Measurements from ENCODE around the gene APBA1.
"Not testable (repeated sequence)": the region's sequence is repeated elsewhere in the genome, so short reads cannot be mapped to it uniquely, and the experiment has no call there.

The APBA1 gene

DNA sequence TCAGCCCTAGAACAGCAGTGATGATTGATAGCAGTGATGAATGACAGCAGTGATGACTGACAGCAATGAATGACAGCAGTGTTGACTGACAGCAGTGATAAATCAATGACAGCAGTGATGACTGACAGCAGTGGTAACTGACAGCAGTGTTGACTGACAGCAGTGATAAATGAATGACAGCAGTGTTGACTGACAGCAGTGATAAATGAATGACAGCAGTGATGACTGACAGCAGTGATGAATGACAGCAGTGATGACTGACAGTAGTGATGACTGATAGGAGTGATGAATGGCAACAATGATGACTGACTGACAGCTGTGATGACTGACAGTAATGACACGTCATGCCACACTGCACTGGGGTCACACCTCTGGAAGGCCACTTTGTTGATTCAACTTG, 240.4 kb downstream of the APBA1 start:
- DNase-seq: no peak

DNA sequence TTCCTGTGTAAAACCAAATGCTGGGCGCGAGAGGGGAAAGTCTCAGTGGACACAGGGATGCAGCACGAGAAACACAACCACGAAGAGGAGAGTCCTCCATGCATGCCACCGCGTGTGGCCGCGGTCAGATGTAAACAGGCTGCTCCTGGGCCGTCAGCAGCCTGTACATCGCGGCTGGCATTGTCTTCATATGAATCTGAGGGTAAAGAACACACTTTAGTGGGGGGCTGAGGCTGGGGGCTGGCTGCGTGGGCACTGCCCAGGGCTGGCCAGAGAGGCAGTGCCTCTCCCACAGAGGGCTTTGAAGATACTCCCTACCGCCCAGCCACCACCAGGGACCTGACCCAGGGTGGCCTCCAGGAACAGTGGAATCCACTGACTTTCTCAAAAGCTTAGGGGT, 241.0 kb downstream of the APBA1 start:
- DNase-seq: no peak

DNA sequence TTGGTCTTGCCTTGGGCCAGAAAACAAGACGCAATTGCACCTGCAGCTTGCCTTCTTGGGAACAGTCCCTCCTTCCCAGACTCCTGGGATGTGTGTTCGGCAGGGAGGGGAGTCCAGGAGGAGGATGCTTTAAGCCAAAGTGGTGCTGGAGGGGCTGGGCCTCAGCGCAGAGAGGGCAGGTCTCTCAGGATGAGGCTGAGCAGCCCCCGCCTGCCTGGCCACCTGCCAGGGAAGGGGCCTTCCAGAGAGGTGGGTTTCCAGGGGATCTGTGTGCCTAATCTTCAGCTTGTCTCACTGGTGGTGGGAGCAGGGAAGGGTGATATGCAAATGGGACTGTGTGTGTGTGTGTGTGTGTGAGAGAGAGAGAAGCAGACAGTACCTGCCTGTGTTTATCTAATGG, 242.0 kb downstream of the APBA1 start:
- no peak for DNase-seq

DNA sequence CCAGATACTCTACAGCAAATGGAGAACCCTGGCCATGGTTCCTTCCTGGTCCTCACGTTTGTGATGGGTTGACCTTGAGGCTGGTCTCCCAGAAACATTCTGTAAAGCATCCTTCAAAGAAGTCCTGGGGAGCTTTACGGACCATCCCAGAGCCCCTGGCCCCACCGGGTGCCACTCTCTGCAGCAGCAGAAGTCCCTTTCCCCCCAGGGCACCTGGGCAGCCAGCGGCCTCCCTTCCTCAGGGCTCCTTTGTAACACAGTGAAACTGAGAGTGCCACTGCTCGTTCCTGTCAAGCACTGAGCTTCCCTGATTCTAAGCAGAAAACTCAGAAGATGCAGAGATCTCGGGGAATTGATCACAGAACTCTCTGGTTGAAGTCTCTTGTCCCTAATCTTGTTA, 242.9 kb downstream of the APBA1 start:
- DNase-seq: no peak

DNA sequence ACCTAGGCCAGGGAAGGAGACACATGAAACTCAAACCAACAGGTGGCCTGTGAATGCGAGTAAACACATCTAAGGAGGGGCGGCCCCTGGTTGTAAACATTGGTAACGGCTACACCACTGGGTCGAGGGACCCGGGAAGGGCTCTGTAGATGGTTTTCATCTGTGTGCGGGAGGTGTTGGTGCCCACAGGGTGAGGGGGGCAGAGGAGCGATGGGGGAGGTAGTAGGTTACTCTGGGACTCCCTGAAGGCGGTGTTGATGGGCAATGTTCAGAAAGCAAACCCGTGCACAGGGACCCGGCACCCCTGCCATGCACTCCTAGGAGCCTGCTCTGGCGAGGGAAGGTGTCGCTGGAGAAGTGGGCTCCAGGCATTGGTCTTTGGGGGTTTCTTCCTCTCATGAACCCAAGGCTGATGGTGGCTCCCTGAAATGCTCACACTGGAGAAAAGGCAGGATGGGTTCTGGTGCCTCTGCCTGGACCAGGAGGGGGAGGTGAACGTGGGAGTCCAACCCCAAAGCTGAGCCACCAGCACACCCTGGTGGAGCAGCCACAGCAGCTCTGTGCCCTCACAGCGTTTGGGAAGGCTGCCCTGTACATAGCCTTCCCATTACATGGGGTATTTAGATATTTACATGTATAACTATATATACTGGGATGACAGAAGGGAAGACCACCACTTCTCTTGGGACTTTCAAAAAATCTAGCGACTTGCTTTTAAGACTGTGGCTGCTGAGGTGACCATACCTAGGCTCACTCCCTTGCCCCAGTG, 244.0 kb downstream of the APBA1 start:
- no peak for DNase-seq

DNA sequence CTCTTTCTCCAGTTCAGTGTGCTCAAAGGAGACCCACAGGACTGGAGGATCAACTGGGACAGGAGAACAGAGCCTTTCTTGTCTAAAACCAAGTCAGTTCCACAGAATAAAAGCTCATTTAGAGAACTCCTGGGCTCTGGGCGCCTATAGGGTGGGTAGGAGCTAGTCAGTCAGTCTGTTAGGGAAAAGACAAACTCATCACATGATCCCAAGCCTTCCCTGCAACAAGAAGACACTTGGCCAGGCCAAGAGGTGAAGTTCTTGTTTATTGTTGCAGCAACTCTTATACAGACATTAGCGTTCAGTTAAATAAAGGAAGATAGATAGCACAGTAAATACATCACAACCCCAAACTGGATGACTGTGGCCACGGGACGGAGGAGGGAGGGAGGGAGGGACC, 244.9 kb downstream of the APBA1 start:
- no peak for DNase-seq

DNA sequence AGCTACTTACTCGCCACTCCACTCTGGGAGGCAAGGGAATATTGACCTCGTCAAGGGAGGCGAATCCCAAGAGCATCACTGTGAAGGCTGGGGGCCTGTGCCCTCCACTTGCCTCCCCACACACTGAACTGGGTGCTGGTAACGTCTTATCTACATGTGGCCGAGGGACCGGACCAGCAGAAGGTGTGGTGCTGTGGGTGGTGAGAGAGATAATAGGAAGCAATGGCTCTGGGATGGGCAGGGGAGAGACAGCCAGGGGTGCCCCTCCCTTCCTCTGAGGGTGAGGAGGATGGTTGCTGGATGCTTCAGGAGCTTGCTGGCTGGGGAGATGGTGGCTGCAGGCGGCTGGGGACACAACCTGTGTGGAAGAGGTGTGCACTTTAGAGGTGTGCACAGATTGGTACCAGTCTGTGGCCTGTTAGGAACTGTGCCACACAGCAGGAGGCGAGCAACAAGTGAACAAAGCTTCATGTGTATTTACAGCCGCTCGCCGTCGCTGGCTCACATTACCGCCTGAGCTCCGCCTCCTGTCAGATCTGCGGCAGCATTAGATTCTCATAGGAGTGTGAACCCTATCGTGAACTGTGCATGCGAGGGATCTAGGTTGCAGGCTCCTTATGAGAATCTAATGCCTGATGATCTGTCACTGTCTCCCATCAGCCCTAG, 246.9 kb downstream of the APBA1 start:
- no peak for DNase-seq

DNA sequence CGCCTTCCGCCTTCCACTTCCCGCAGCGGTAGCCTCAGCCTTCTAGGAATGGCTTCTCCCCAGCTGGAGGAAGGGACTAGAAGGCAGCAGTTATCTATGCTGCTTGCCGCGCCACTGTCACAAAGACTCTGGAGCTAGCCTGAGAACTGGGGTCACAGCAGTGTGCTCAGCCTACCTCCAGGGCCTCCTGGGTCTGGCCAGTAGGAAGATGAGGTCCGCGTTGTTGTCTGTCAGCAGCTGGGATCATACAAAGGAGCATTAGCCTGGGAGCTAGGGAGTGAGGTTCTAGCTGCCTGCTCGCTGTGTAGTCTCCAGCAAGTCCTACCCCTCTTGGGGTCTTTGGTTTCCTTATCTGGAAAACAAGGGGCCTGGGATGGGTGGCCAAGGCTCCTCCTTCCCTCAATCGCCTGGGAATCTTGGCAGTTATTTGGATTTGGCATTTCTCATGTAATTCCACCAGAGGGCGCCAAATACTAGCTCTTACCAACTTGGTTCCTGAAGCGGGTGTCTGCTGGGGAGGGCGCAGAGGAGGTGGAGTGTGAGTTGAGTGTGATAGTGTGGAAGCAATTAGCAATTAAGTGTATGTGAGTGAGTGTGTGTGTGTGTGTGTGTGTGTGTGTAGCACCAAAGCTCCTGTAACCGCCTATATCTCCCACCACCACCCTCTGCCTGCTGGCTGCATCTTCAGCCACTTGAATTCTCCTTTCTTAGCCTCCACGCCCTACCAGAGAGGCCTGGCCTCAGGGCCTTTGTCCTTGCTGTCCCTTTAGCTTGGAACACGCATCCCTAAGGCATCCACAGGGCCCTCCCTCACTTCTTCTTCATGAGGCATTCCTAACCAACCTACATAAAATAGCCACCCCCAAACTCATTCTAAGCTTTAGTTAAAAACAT, 250.0 kb downstream of the APBA1 start:
- DNase-seq: peak; percentile 18 to 49

DNA sequence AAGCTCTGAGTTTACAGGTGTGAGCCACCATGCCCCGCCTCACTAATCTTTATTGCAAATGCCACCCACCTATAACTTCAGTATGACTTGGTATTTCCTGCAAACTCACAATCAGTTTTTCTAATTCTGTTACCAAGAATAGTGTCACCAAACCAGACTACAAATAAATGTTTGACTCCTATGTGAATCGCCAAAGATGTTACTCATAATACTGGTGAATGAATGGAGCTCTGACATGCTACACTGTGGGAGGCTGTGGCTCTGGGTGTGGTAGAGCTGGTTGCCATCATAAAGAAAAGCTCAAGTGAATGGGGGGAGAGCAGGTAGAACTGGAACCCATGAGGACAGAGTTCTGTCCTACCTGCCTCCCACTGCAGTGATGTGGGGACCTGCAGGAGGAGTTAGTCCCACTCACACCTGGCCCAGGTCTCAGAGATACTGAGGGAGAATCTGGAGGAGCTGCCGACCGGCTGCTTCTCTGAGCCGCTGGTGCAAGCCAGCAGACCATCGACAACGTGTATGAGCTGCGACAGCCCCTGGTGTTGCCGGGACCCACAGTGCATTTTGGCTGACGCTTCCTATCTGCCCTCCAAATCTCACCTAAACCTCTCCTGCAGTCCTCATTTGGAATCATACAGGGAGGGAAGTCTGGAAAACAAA, 251.4 kb downstream of the APBA1 start:
- no peak for DNase-seq

DNA sequence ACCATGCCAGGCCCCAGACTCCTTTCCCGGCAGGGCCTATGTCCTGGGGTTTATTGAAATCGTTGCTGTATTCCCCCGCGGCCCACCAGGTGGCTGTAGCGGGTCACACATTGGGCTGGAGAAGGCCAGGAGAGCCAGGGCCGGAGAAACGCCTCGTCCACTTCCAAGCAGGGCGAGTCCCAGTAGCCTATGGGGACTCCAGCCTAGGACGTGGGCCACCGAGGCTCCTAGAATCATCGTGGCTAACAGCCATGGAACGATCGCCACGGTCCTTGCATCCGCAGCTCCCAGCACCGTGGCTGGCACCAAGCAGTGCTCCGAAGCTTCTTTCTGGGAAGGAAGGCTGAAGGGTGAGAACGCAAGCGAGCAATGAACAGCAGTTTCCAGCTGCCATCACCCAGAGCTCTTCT, 259.4 kb downstream of the APBA1 start:
- DNase-seq: peak in 1 of 2 donors; percentile 14

DNA sequence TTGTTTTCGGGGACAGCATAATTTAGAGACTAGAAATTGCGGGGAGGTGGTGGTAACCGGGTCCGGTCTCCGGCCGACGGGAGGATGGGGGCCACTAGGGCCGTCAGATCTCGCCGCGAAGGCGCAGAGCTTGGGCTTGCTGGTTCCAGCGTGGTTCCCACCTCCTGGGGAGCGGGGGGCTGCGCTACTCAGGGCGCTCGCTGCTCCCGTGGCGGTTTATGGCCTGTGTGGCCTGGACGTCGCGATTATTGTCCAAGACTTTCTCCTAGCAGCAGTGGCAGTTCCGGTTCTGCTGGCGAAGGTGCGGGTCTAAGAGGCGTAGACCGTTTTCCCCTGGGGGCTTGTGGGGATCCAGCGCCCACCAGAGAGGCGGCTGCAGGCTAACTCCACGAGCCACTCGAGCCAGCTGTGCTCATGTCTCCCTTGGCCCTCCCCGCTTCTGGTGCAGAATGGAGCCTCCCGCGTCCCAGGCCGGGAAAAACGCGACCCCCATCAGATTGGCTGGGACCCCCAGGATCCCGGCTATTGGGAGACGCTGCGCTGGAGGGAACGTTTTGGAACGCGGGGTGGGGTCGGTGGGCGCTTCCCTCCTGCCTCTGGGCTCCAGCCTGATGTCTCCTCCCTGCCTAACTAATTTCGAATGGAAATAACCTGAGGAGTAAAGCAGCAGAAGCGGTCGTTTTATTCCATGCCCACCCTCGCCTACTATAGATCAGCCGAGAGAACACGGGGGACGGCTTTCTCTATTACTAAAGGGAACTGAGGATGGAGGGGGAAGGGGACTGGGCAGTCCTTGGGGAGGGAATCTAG, 260.0 kb downstream of the APBA1 start:
- DNase-seq: no peak

DNA sequence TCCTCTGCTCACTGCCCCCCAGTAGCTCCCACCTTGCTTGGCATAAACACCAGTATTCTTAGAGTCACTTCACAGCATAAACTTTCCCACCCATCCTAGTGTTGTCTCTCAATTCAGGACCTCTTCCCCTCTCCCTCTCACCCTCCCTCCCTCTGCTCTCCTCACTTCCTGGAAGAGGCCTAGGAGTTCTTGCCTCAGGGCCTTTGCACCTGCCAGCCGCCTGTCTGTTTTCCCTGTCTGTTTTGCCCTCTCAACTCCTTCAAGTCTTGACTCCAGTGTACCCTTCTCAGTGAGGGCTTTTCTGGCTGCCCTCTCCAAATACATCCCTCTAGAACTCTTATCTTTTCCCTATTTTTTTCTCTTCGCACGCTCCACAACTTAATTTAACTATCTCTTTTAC, 260.9 kb downstream of the APBA1 start:
- no peak for DNase-seq

DNA sequence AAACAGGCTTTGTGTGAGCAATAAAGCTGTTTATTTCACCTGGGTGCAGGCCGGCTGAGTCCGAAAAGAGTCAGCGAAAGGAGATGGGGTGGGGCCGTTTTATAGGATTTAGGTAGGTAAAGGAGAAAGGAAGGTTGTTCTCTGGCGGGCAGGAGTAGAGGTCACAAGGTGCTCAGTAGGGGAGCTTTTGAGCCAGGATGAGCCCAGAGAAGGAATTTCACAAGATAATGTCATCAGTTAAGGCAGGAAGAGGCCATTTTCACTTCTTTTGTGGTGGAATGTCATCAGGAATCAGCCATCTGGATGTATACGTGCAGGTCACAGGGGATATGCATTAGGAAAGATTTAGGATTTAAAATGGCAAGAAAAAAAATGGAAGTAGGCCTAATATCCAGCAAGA, 262.2 kb downstream of the APBA1 start:
- DNase-seq: not testable (repeated sequence)

DNA sequence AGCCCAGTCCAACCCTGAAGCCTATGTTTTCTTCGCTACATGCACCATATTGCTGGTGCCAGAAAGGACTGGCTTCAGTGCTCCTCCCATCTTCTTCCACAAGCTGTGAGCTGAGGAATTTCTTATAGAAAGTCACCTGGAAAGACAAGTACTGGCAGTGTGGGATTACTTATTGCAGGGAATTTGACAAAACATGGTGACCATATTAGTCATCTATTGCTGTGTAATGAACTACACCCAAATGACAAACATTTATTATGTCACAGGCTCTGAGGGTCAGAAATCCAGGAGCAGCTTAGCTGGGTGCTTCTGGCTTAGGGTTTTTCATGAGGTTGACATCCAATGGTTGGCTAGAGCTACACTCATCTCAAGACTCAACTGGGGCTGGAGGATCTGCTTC, 271.7 kb downstream of the APBA1 start:
- no peak for DNase-seq

DNA sequence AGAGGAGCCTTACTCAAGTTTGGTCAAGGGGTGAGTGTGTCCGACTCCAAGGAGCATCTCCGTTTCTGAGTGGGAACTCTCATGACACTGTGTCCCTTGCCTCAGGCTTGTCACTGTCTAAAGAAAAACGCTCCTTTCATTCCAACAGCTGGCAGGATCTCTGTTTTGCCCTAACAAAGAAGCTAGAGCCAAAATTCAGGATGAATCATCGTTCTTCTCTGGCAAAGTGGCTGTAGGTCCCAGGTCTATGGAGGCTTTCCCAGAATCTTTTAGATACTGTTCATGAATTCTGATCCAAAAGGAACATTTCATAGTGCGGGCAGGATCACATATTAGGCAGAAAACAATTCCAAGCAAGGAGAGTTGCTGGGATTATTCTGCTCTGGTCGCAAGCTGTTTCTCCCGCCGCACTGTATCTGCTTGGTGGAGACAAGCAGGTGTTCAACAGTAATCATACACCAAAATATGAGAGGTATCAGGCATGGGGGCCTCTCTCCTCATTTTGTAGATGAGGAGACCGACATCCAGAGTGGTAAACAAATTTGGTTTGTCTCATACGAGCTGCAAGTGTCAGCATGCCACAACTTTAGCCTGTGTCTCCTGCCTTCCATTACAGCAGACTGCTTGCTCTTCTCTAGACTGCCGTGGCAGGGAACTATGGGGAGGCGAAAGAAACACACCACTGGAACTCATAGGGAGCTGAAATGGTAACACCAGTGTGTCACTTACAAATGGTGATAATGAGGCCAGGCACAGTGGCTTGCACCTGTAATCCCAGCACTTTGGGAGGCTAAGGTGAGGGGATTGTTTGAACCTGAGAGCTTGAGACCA, 274.6 kb downstream of the APBA1 start:
- no peak for DNase-seq

DNA sequence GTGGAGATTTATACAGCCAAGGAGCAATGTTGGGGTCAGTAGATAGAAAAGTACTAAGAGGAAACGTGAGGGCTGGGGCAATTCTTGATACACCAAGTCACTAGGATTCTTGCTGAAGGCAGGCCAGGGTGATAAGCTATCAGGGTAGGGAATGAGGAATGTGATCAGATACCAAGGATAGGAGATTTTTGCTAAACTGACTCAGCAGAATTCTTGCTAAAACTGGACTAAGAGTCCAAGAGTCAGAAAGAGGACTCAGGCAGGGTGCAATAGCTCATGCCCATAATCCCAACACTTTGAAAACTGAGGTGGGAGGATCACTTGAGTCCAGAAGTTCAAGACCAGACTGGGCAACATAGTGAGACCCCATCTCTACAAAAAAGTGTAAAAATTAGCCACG, 275.4 kb downstream of the APBA1 start:
- no peak for DNase-seq

DNA sequence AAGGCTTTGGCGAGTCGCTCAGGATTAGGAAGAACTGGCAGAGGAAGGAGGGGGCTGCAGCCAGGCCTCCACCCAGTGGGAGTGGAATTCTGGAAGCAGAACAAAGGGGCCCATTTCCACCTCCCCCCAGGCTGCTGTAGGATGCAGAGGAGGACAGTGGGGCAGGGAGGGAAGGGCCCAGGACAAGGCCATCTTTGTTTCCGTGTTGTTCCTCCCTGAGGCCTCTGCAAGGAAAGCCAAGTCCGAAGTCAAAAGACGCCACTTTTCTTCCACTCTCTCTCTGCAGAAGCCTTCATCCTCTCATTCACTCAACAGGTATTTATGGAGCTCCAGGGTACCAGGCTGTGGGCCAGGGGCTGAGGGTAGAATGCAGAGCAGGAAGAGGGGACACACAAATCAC, 276.5 kb downstream of the APBA1 start:
- no peak for DNase-seq

DNA sequence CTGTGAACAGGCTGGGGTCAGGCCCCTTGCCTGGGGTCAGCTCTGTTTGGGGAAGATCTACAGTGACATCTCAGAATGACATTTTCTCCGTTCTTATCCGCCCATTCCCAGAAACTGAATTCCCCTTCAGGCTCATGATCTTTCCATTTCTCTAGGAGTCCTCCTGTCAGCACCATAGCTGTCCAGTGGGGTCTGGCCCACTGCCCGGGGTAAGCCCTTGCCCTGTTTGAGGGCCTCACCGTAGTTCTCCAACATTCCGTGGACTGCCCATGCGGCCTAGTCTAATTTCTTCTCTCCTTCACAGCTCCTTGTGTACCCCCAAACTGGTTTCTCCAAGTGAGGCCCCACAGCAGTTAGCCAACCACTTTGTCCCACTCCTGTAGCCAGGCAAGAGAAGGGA, 278.7 kb downstream of the APBA1 start:
- no peak for DNase-seq

DNA sequence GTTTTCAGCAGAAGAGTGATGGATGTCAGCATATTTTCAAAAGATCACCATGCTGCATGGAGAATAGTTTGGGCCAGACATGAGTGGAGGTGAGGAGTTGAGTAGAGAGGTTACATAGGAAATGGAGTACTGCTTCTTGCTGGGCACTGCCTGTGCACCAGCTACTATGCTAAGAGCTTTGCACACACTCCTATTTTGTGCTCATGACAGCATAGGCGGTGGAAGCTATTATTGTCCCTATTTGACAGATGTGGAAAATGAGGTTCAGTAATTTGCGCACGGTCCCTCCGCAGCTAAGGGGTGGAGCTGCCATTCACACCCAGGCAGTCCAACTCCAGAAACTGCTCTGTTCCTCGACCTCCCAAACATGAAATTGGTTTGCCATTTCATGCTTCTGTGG, 279.3 kb downstream of the APBA1 start:
- DNase-seq: no peak

DNA sequence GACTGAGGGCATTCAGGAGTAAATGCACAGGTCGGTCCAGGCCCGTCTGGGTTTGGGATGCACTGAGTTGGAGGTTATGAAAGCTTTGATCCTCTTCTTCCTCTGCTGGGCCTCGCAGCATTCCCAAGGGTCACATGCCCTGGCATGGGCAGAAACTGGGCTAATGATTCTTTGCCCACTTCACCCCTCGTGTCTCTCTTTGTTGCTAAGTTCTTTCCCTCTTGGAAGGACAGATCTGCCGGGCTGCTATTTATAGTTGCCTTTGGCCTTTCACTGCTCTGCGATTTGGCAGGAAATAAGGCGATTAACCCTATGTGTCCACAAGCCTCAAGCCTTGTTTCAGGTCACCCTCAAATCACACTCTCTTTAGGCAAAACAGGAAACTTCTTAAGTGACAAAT, 280.2 kb downstream of the APBA1 start:
- DNase-seq: no peak

DNA sequence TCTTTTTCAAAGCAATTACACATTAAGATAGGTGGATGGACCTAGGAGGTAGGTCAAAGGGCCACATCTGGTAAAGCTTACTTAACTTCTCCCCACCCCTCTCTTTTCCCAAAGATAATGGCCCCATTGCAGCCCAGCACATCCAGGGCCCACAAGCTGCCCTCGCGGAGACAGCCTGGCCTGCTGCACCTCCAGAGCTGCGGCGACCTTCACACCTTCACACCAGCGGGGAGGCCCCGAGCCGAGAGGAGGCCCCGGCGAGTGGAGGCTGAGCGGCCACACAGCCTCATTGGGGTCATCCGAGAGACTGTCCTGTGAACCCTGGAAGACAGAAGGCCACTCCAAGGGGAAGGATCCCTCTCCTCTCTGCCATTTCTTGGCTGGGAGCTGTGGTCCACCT, 280.7 kb downstream of the APBA1 start:
- no peak for DNase-seq
